ENCODE measurements around the gene KLHL5. TPM values are rescaled to one million over a fixed set of nuclear protein-coding genes. Genes with fewer than 3 reads are reported as not detected.

The KLHL5 gene
- total RNA-seq, 2 experiments from 2014 or later = 6.6 to 6.8 TPM

DNA sequence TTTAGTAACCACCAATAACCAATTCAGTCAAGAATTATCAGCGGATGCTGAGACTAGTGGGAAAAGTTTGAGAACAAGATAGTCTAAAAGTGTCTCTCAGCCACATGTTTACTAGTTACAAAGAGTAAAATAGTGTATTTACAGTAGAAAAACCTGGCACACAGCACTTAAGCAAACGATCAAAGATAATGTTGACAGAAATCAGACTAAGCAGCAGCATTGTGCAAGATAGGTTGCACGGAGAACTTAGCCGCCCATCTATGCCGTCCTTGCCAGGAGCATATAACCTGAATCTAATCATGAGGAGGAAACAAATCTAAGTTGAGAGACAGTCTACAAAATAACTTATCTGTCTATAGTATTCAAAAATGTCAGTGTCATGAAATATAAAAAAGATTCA, 35.3 kb downstream of the KLHL5 start:
- peaks cover 3% of the 10 kb centered on the region for H3K36me3 Mint-ChIP-seq (ENCODE audit: low read depth)
- H3K9me3 Mint-ChIP-seq = no peaks in the 10 kb centered on the region
- POLR2A ChIA-PET = no interaction called here
- TF ChIP-seq, protein P1, sequence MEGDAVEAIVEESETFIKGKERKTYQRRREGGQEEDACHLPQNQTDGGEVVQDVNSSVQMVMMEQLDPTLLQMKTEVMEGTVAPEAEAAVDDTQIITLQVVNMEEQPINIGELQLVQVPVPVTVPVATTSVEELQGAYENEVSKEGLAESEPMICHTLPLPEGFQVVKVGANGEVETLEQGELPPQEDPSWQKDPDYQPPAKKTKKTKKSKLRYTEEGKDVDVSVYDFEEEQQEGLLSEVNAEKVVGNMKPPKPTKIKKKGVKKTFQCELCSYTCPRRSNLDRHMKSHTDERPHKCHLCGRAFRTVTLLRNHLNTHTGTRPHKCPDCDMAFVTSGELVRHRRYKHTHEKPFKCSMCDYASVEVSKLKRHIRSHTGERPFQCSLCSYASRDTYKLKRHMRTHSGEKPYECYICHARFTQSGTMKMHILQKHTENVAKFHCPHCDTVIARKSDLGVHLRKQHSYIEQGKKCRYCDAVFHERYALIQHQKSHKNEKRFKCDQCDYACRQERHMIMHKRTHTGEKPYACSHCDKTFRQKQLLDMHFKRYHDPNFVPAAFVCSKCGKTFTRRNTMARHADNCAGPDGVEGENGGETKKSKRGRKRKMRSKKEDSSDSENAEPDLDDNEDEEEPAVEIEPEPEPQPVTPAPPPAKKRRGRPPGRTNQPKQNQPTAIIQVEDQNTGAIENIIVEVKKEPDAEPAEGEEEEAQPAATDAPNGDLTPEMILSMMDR (IDR thresholded peaks at IDR 0.05) = no peak
- intact Hi-C loops (cut with micrococcal nuclease) = no loop called here
- no peak overlapping the region for H3K4me3 Mint-ChIP-seq
- no peak overlapping the region for H3K27ac Mint-ChIP-seq
- DNase-seq = no peak
- CTCF ChIA-PET = interaction anchor here (1.0 kb wide), 1 partner anchor 338 kb away, joined by 3 read pairs; no protein-coding TSS in a partner anchor
- no peaks in the 10 kb centered on the region for H3K4me1 Mint-ChIP-seq (ENCODE audit: low read depth)
- no peaks in the 10 kb centered on the region for H3K27me3 Mint-ChIP-seq
- ATAC-seq = no peak

DNA sequence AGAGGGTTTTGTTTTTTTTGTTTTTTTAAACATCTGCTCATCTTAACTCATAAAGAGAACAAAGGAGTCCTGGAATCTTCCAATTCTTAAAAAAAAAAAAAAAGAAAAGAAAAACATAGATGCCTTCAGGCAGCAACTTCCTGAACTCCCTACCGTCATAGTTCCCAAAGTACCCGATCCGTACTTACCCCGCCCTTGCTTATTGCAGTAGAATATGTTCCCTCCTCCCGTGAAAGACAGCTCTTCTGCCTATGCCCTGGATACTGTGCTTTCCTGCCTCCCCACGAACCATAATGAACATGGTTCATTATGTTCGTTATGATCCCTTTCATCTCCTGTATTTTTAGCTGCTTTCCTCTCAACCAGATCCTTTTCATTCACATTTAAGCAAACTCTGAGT, 40.3 kb downstream of the KLHL5 start:
- intact Hi-C loops (cut with micrococcal nuclease) = no loop called here
- Mint-ChIP-seq H3K9me3 (no peaks in the 10 kb centered on the region), H3K27ac (no peak overlapping the region), H3K27me3 (no peaks in the 10 kb centered on the region), H3K36me3 (ENCODE audit: low read depth) (peaks cover 10% of the 10 kb centered on the region), H3K4me3 (no peak overlapping the region), H3K4me1 (ENCODE audit: low read depth) (no peaks in the 10 kb centered on the region)
- DNase-seq (no peak), ATAC-seq (no peak)
- ChIA-PET POLR2A (no interaction called here), CTCF (no interaction called here)
- TF ChIP-seq, protein P1 (IDR thresholded peaks at IDR 0.05) = no peak

DNA sequence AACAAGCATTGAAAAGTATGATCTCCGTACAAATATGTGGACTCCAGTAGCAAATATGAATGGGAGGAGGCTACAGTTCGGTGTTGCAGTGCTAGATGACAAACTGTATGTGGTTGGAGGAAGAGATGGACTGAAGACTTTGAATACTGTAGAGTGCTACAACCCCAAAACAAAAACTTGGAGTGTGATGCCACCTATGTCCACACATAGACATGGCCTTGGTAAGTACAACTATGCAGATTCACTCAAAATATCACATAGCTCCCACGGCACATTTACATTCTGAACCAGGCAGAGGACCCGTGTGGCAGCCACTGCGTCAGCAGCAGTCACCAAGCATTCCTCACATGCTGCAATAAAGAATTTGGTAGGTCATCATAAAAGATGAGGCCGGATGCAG, 41.3 kb downstream of the KLHL5 start:
- intact Hi-C loops (cut with micrococcal nuclease) = no loop called here

DNA sequence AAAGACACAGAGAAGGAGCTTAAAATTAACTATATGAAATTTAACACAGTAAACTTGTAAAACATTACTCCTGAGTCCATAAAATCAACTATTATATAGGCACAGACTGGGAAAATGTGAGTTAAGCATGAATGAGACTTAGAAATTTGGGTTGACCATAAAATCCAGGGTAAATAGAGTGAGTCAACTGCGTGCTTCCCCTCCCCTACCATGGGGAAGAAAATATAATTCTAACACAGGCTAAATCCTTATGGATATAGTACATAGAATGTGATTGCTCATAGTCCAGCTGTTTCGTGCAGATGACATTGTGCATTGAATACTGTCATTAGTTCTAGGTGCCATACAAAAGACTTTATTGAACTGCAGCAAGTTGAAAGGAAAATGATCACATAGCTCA, 42.2 kb downstream of the KLHL5 start:
- Mint-ChIP-seq H3K4me3 (no peak overlapping the region), H3K27ac (no peak overlapping the region), H3K4me1 (ENCODE audit: low read depth) (no peaks in the 10 kb centered on the region), H3K27me3 (no peaks in the 10 kb centered on the region), H3K9me3 (no peaks in the 10 kb centered on the region), H3K36me3 (ENCODE audit: low read depth) (peaks cover 10% of the 10 kb centered on the region)
- TF ChIP-seq, protein P1 (IDR thresholded peaks at IDR 0.05) = no peak
- ATAC-seq = no peak
- ChIA-PET CTCF (no interaction called here), POLR2A (no interaction called here)
- intact Hi-C loops (cut with micrococcal nuclease) = no loop called here
- no peak for DNase-seq

More for the DNA sequence above, 41.3 kb downstream of the KLHL5 start:
- TF ChIP-seq, protein P1 (IDR thresholded peaks at IDR 0.05) = no peak
- no peaks in the 10 kb centered on the region for H3K4me1 Mint-ChIP-seq (ENCODE audit: low read depth)
- no peaks in the 10 kb centered on the region for H3K9me3 Mint-ChIP-seq
- H3K27me3 Mint-ChIP-seq = no peaks in the 10 kb centered on the region
- H3K36me3 Mint-ChIP-seq (ENCODE audit: low read depth) = peaks cover 10% of the 10 kb centered on the region
- DNase-seq (no peak), ATAC-seq (no peak)
- ChIA-PET POLR2A (no interaction called here), CTCF (no interaction called here)
- H3K4me3 Mint-ChIP-seq = no peak overlapping the region
- no peak overlapping the region for H3K27ac Mint-ChIP-seq

DNA sequence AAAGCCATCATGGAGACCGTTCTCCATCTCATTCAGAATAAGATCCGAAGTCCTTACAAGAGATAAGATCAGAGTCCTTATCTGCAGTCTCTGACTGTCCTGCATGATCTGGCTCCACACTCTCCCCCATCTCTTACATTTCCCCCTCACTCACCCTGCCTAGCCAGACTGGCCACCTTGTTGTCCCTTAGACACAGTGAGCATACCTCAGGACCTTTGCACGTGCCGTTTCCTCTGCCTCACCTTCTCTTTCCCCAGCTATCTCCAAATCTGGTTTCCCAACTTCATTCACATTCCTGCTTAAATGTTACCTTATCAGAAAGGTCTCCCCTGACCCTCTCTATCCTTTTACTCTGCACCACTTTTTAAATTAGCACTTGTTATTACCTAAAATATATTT, 44.0 kb downstream of the KLHL5 start:
- no peaks in the 10 kb centered on the region for H3K9me3 Mint-ChIP-seq
- H3K36me3 Mint-ChIP-seq (ENCODE audit: low read depth) = peaks cover 10% of the 10 kb centered on the region
- CTCF ChIA-PET = no interaction called here
- POLR2A ChIA-PET = no interaction called here
- TF ChIP-seq, protein P1 (IDR thresholded peaks at IDR 0.05) = no peak
- intact Hi-C loops (cut with micrococcal nuclease) = no loop called here
- DNase-seq = no peak
- no peaks in the 10 kb centered on the region for H3K4me1 Mint-ChIP-seq (ENCODE audit: low read depth)
- no peaks in the 10 kb centered on the region for H3K27me3 Mint-ChIP-seq
- no peak overlapping the region for H3K27ac Mint-ChIP-seq
- no peak overlapping the region for H3K4me3 Mint-ChIP-seq
- ATAC-seq = no peak
